ENCODE results near the gene FOXN1.

Gene FOXN1

GRCh38 chr17:28501421-28502284 is 4.5 kb upstream of the FOXN1 start:
- DNase-seq = no peak
- Mint-ChIP-seq H3K4me3 (no peak overlapping the region), H3K9me3 (no peaks in the 10 kb centered on the region), H3K27me3 (no peaks in the 10 kb centered on the region), H3K27ac (no peak overlapping the region), H3K36me3 (ENCODE audit: low read depth) (no peaks in the 10 kb centered on the region), H3K4me1 (no peaks in the 10 kb centered on the region)
- ATAC-seq = no peak

GRCh38 chr17:28503420-28503819 is 2.7 kb upstream of the FOXN1 start:
- Mint-ChIP-seq H3K9me3 (no peaks in the 10 kb centered on the region), H3K36me3 (ENCODE audit: low read depth) (no peaks in the 10 kb centered on the region), H3K4me3 (no peak overlapping the region), H3K4me1 (no peaks in the 10 kb centered on the region), H3K27ac (no peak overlapping the region), H3K27me3 (peaks cover 5% of the 10 kb centered on the region)
- ATAC-seq (no peak), DNase-seq (no peak)

GRCh38 chr17:28506763-28507487 is 777 bp downstream of the FOXN1 start:
- ATAC-seq (no peak), DNase-seq (no peak)
- Mint-ChIP-seq H3K4me3 (no peak overlapping the region), H3K36me3 (ENCODE audit: low read depth) (no peaks in the 10 kb centered on the region), H3K4me1 (no peaks in the 10 kb centered on the region), H3K27me3 (peaks cover 18% of the 10 kb centered on the region), H3K9me3 (no peaks in the 10 kb centered on the region), H3K27ac (no peak overlapping the region)

GRCh38 chr17:28507567-28508203 is 1.5 kb downstream of the FOXN1 start:
- ATAC-seq (no peak), DNase-seq (no peak)
- H3K27me3 Mint-ChIP-seq = peaks cover 18% of the 10 kb centered on the region
- no peaks in the 10 kb centered on the region for H3K4me1 Mint-ChIP-seq
- no peak overlapping the region for H3K27ac Mint-ChIP-seq
- H3K4me3 Mint-ChIP-seq = no peak overlapping the region
- H3K36me3 Mint-ChIP-seq (ENCODE audit: low read depth) = no peaks in the 10 kb centered on the region
- no peaks in the 10 kb centered on the region for H3K9me3 Mint-ChIP-seq

GRCh38 chr17:28508211-28508724 is 2.1 kb downstream of the FOXN1 start:
- DNase-seq = no peak

GRCh38 chr17:28509789-28510188 is 3.6 kb downstream of the FOXN1 start:
- Mint-ChIP-seq H3K36me3 (ENCODE audit: low read depth) (no peaks in the 10 kb centered on the region), H3K4me3 (no peak overlapping the region), H3K4me1 (no peaks in the 10 kb centered on the region), H3K9me3 (no peaks in the 10 kb centered on the region), H3K27me3 (peaks cover 19% of the 10 kb centered on the region), H3K27ac (no peak overlapping the region)
- DNase-seq (no peak), ATAC-seq (no peak)

More at GRCh38 chr17:28508211-28508724, 2.1 kb downstream of the FOXN1 start:
- Mint-ChIP-seq H3K36me3 (ENCODE audit: low read depth) (no peaks in the 10 kb centered on the region), H3K27me3 (peaks cover 18% of the 10 kb centered on the region), H3K9me3 (no peaks in the 10 kb centered on the region), H3K27ac (no peak overlapping the region), H3K4me1 (no peaks in the 10 kb centered on the region), H3K4me3 (no peak overlapping the region)
- no peak for ATAC-seq

- DNase-seq (no peak), ATAC-seq (no peak)
- peaks cover 19% of the 10 kb centered on the region for H3K27me3 Mint-ChIP-seq
- H3K9me3 Mint-ChIP-seq = no peaks in the 10 kb centered on the region
- no peaks in the 10 kb centered on the region for H3K4me1 Mint-ChIP-seq
- H3K4me3 Mint-ChIP-seq = no peak overlapping the region
- no peaks in the 10 kb centered on the region for H3K36me3 Mint-ChIP-seq (ENCODE audit: low read depth)
- H3K27ac Mint-ChIP-seq = no peak overlapping the region
These were observed 5.8 kb downstream of the FOXN1 start for GRCh38 chr17:28511858-28512461.

GRCh38 chr17:28513476-28513875 is 7.3 kb downstream of the FOXN1 start:
- no peak overlapping the region for H3K27ac Mint-ChIP-seq
- no peaks in the 10 kb centered on the region for H3K9me3 Mint-ChIP-seq
- peaks cover 13% of the 10 kb centered on the region for H3K27me3 Mint-ChIP-seq
- no peaks in the 10 kb centered on the region for H3K4me1 Mint-ChIP-seq
- H3K36me3 Mint-ChIP-seq (ENCODE audit: low read depth) = no peaks in the 10 kb centered on the region
- no peak overlapping the region for H3K4me3 Mint-ChIP-seq
- DNase-seq = no peak
- no peak for ATAC-seq

GRCh38 chr17:28514561-28515002 is 8.4 kb downstream of the FOXN1 start:
- H3K27ac Mint-ChIP-seq = no peak overlapping the region
- DNase-seq = no peak
- H3K4me1 Mint-ChIP-seq = no peaks in the 10 kb centered on the region
- peaks cover 13% of the 10 kb centered on the region for H3K27me3 Mint-ChIP-seq
- no peak overlapping the region for H3K4me3 Mint-ChIP-seq
- ATAC-seq = no peak
- no peaks in the 10 kb centered on the region for H3K36me3 Mint-ChIP-seq (ENCODE audit: low read depth)
- no peaks in the 10 kb centered on the region for H3K9me3 Mint-ChIP-seq

- Mint-ChIP-seq H3K4me3 (no peak overlapping the region), H3K4me1 (no peaks in the 10 kb centered on the region), H3K36me3 (ENCODE audit: low read depth) (no peaks in the 10 kb centered on the region), H3K9me3 (no peaks in the 10 kb centered on the region), H3K27me3 (peaks cover 7% of the 10 kb centered on the region), H3K27ac (no peak overlapping the region)
- DNase-seq (no peak), ATAC-seq (no peak)
These were observed 9.4 kb downstream of the FOXN1 start for GRCh38 chr17:28515518-28515917.

GRCh38 chr17:28518132-28518531 is 12.0 kb downstream of the FOXN1 start:
- no peak for DNase-seq
- Mint-ChIP-seq H3K36me3 (ENCODE audit: low read depth) (no peaks in the 10 kb centered on the region), H3K4me1 (no peaks in the 10 kb centered on the region), H3K4me3 (no peak overlapping the region), H3K27ac (no peak overlapping the region), H3K9me3 (no peaks in the 10 kb centered on the region), H3K27me3 (peaks cover 4% of the 10 kb centered on the region)
- no peak for ATAC-seq

- Mint-ChIP-seq H3K4me3 (no peak overlapping the region), H3K27ac (no peak overlapping the region), H3K4me1 (no peaks in the 10 kb centered on the region), H3K36me3 (ENCODE audit: low read depth) (no peaks in the 10 kb centered on the region), H3K27me3 (peaks cover 2% of the 10 kb centered on the region), H3K9me3 (no peaks in the 10 kb centered on the region)
- no peak for ATAC-seq
- no peak for DNase-seq
These were observed 12.4 kb downstream of the FOXN1 start for GRCh38 chr17:28518578-28518977.

- H3K27me3 Mint-ChIP-seq = peaks cover 2% of the 10 kb centered on the region
- no peak for DNase-seq
- H3K4me1 Mint-ChIP-seq = no peaks in the 10 kb centered on the region
- H3K9me3 Mint-ChIP-seq = no peaks in the 10 kb centered on the region
- ATAC-seq = no peak
- no peak overlapping the region for H3K27ac Mint-ChIP-seq
- H3K36me3 Mint-ChIP-seq (ENCODE audit: low read depth) = no peaks in the 10 kb centered on the region
- H3K4me3 Mint-ChIP-seq = no peak overlapping the region
These were observed 13.1 kb downstream of the FOXN1 start for GRCh38 chr17:28519236-28519635.

GRCh38 chr17:28520687-28521086 is 14.5 kb downstream of the FOXN1 start:
- DNase-seq = no peak
- no peaks in the 10 kb centered on the region for H3K4me1 Mint-ChIP-seq
- peaks cover 2% of the 10 kb centered on the region for H3K27me3 Mint-ChIP-seq
- ATAC-seq = no peak
- H3K36me3 Mint-ChIP-seq (ENCODE audit: low read depth) = no peaks in the 10 kb centered on the region
- H3K27ac Mint-ChIP-seq = no peak overlapping the region
- H3K9me3 Mint-ChIP-seq = no peaks in the 10 kb centered on the region
- H3K4me3 Mint-ChIP-seq = no peak overlapping the region

All from activated naive CD8-positive, alpha-beta T cell treated with anti-CD3 and anti-CD28 coated beads, Interleukin-2, amount 50 U/mL, for 24 hours (primary cell).